T follicular helper cell (primary cell): ENCODE measurements around the gene ITGB7.

Experiments used
- DNase-seq: peaks from one replicate; pipeline ENCODE4 v3.0.0-alpha.2; 2020; ENCODE audit warnings: low read depth

The ITGB7 gene

DNA sequence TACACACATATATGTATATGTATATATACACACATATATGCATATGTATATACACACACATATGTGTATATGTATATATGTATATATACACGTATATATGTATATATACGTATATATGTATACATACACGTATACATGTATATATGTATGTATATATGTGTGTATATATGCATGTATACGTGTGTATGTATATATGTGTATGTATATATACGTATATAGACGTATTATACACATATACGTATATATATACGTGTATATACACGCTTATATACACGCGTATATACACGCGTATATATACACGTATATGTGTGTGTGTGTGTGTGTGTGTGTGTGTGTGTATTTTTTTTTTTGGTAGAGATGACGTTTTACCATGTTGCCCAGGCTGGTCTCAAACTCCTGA lies 59.4 kb downstream of the ITGB7 start:
- DNase-seq = no peak

DNA sequence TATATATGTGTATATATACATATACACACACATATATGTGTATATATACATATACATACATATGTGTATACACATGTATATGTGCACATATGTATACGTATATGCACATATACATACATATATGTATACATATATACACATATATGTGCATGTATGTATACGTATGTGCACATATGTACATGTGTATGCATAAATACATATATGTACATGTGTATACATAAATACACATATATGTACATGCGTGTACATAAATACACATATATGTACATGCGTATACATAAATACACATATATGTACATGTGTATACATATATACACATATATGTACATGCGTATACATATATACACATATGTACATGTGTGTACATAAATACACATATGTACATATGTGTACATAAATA lies 59.9 kb downstream of the ITGB7 start:
- no peak for DNase-seq

DNA sequence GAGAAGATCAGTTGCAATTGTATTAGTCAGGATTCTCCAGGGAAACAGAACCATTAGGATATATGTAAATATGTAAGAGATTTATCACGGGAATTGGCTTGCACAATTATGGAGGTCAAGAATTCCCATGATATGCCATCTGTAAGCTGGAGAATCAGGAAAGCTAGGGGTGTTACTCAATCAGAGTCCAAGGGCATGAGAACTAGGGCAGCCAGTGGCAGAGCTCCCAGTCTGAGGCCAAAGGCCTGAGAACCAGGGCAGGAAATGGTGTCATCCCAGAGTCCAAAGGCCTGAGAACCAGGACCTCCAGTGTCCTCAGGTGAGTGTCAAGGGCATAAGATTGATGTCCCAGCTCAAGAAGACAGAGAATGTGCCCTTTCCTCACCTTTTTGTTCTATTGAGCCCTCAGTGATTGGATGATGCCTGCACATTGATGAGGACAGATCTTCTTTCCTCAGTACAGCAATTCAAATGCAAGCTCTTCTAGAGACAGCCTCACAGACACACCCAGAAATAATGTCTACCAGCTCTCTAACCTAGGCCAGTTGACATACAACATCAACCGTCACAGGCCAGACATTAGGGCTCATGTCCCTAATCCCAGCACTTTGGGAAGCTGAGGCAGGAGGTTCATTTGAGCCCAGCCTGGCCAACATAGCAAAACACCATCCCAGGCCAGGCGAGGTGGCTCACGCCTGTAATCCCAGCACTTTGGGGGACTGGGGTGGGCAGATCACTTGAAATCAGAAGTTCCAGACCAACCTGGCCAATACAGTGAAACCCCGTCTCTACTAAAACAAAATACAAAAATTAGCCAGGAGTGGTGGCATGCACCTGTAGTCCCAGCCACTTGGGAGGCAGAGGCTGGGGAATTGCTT lies 61.4 kb downstream of the ITGB7 start:
- DNase-seq = no peak

DNA sequence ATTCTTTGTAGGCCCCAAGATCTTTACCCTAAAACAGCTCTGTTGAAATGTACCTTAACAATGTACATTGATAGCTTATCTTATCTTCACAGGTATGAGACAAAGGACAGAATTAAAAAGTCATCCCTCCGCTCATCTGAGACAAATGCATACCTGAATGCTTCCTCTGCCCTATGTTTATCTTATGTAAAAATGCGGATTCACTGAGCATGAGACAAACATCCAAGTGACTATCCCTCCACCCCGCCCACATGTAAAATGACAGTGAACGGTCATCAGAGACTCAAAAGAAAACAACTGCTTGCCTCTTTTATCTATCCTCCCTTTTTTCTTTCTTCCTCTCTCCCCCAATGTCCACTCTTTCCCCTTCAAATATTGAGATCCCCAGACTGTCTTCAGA lies 63.7 kb downstream of the ITGB7 start:
- no peak for DNase-seq
